ENCODE measurements around the gene USP38.
"Not testable (repeated sequence)": the region's sequence is repeated elsewhere in the genome, so short reads cannot be mapped to it uniquely, and the experiment has no call there.

The USP38 gene

GRCh38 chr4:143253166-143253565 lies 68.4 kb downstream of the USP38 start:
- no peak for TF ChIP-seq CTCF (IDR thresholded peaks at IDR 0.05; ENCODE audit: borderline replicate concordance, control extremely low read depth, extremely low read depth, insufficient read depth, missing control alignments)
- DNase-seq (ENCODE audit: low spot score): no peak
- in situ Hi-C loops (cut with MboI; ENCODE audit: low sequenced_read_pairs, unreplicated experiment): no loop called here

DNA sequence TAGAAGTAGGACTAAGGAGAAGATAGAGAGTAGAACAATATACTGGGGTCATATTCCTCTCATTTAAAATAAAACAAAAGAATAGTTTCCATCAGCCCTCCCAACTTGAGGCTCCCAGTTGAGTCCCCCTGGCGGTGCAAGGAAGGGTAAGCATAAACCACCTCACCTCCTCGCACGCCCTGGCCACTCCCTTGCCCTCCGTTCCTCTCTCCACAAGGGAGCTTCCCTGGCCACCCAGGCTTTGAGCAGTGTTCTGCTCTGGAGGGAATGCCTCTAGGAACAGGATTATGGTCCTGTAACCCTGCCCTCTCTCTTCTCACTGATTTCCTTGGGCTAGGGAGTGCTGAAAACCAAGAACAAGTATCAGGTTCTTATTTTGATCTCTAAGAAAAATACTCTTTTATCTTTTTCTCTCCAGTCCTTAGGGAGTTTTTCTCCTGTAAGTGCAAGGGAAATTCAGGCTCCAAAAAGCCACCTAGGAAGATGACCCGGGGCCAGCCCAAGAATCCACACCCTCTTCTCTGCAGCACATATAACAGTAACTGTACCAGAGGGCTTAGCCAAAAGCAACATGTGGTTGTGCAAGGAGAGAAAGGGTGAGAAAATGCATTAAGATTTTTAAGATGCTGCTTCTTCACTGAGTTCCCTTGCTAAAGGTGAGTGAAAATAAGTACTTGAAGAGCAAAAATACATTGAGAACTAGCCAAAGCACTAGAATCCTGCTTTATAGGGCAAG lies 69.9 kb downstream of the USP38 start:
- DNase-seq (ENCODE audit: low spot score): no peak
- TF ChIP-seq CTCF (IDR thresholded peaks at IDR 0.05; ENCODE audit: borderline replicate concordance, control extremely low read depth, extremely low read depth, insufficient read depth, missing control alignments): no peak
- in situ Hi-C loops (cut with MboI; ENCODE audit: low sequenced_read_pairs, unreplicated experiment): no loop called here

DNA sequence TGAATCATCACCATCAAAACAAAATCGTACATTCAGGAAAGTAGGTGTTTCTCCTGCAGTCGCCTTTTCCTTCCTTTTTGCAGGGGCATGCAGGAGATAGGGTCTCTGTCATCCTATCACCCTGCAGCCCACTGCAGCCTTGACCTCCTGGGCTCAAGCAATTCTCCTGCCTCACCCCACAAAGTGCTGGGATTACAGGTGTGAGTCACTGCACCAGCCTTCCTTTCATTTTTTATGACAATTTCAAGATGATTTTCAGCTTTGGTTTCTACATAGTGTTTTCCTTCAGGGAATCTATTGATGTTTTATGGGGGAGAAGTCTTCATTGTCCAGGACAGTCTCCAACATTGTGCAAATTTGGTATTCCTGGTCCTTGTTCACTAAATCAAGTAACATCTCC lies 71.7 kb downstream of the USP38 start:
- in situ Hi-C loops (cut with MboI; ENCODE audit: low sequenced_read_pairs, unreplicated experiment): no loop called here

DNA sequence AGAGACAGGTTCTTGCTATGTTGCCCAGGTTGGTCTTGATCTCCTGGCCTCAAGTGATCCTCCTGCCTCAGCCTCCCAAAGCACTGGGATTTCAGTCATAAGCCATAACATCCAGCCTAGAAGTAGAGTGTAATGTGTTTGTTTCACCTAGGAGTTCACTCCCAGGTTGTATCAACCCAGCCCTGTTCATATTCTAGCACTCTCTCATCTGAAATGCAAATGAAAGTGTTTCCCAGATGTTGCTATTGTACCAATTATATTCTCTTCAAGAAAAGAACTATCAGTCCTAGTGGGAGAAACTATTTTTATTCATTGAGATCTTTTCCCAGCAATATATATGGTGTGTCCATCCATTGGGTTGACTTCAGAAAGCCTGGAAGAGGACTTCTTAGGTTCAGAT lies 72.6 kb downstream of the USP38 start:
- in situ Hi-C loops (cut with MboI; ENCODE audit: low sequenced_read_pairs, unreplicated experiment): no loop called here
- DNase-seq (ENCODE audit: low spot score): no peak
- TF ChIP-seq CTCF (IDR thresholded peaks at IDR 0.05; ENCODE audit: borderline replicate concordance, control extremely low read depth, extremely low read depth, insufficient read depth, missing control alignments): no peak

More for the DNA sequence above, 71.7 kb downstream of the USP38 start:
- TF ChIP-seq CTCF (IDR thresholded peaks at IDR 0.05; ENCODE audit: borderline replicate concordance, control extremely low read depth, extremely low read depth, insufficient read depth, missing control alignments): no peak
- no peak for DNase-seq (ENCODE audit: low spot score)

DNA sequence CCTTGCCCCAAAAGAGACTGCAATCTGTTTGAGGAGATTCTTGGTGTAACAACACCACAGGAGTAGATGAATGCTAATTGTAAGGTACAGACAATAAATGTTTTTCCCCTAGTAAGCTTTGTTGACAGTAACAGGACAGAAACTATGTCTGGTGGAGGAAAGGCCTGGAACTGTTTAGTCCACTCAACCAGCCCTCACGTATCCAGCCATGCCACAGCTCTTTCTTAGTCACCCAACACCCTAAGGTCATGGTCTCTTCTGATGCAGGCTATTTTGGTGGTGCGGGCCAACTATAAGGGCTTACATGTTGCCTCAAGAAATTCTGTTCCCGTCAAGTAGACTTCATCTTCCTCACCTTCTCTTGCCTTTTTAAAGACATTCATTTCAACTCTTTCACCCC lies 76.0 kb downstream of the USP38 start:
- no peak for TF ChIP-seq CTCF (IDR thresholded peaks at IDR 0.05; ENCODE audit: borderline replicate concordance, control extremely low read depth, extremely low read depth, insufficient read depth, missing control alignments)
- in situ Hi-C loops (cut with MboI; ENCODE audit: low sequenced_read_pairs, unreplicated experiment): no loop called here
- no peak for DNase-seq (ENCODE audit: low spot score)

DNA sequence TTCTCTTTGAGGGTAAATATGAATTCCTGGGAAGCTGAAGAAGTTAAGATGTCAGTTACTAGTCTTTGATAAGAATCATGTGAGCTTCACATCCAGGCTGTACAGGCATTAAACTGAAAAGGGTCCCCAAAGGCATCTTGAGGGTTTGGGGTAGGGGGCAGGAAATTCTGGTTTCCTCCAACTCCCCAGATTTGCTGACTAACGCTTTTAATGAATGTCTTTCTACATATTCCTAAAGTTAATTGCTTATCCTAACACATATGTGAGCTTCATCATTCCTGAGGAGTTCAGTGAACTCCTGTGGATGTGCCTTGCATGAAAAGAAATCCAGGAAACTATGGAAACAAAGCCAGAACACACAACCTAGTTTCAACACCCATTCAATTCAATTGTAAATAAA lies 78.1 kb downstream of the USP38 start:
- TF ChIP-seq CTCF (IDR thresholded peaks at IDR 0.05; ENCODE audit: borderline replicate concordance, control extremely low read depth, extremely low read depth, insufficient read depth, missing control alignments): no peak

DNA sequence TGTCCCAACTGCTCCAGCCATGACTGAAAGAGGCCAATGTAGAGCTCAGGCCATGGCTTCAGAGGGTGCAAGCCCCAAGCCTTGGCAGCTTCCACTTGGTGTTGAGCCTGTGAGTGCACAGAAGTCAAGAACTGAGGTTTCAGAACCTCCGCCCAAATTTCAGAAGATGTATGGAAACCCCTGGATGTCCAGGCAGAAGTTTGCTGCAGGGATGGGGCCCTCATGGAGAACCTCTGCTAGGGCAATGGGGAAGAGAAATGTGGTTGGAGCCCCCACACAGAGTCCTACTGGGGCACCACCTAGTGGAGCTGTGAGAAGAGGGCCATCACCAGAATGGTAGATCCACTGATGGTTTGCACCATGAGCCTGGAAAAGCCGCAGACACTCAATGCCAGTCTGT lies 83.0 kb downstream of the USP38 start:
- in situ Hi-C loops (cut with MboI; ENCODE audit: low sequenced_read_pairs, unreplicated experiment); DNase-seq (ENCODE audit: low spot score): not testable (repeated sequence)

More for the DNA sequence above, 78.1 kb downstream of the USP38 start:
- DNase-seq (ENCODE audit: low spot score): no peak
- in situ Hi-C loops (cut with MboI; ENCODE audit: low sequenced_read_pairs, unreplicated experiment): no loop called here
